Measurements from ENCODE around the gene RCSD1.
A peak's percentile ranks its signal among the peaks of the same experiment; 100 is the strongest.

Gene RCSD1

GRCh38 chr1:167631386-167631935 lies 1.4 kb downstream of the RCSD1 start:
- Histone ChIP-seq H3K4me3 (ENCODE audit: low read length) (peak overlapping the region; percentile 85), H3K9me2 (replicated peaks; ENCODE audit: control insufficient read depth, low read length) (no peaks in the 10 kb centered on the region), H3K4me2 (ENCODE audit: low read length) (peak overlapping the region; percentile 91), H3K27me3 (ENCODE audit: control insufficient read depth, low read length) (no peaks in the 10 kb centered on the region), H3K4me1 (ENCODE audit: control insufficient read depth, low read length) (peaks cover 90% of the 10 kb centered on the region), H3K36me3 (ENCODE audit: control insufficient read depth, low read length) (peaks cover 68% of the 10 kb centered on the region), H3K79me2 (ENCODE audit: control insufficient read depth, low read length) (peaks cover 75% of the 10 kb centered on the region), H3F3A (ENCODE audit: control insufficient read depth, insufficient read depth) (peaks cover 23% of the 10 kb centered on the region), H4K20me1 (ENCODE audit: control insufficient read depth, insufficient read depth, low read depth, low read length) (peaks cover 29% of the 10 kb centered on the region), H3K9me3 (ENCODE audit: control insufficient read depth, insufficient read depth, low read length) (no peaks in the 10 kb centered on the region), H3K27ac (ENCODE audit: low read depth, low read length) (peak overlapping the region; percentile 98)
- TF ChIP-seq EZH2phosphoT487 (IDR thresholded peaks at IDR 0.05; ENCODE audit: borderline replicate concordance, low read length) (no peak), CTCF (IDR thresholded peaks at IDR 0.05; ENCODE audit: low read depth, low read length, poor library complexity, severe bottlenecking) (no peak)

GRCh38 chr1:167631936-167632614 lies 2.0 kb downstream of the RCSD1 start:
- Histone ChIP-seq H3K36me3 (ENCODE audit: control insufficient read depth, low read length) (peaks cover 74% of the 10 kb centered on the region), H3K9me2 (replicated peaks; ENCODE audit: control insufficient read depth, low read length) (no peaks in the 10 kb centered on the region), H4K20me1 (ENCODE audit: control insufficient read depth, insufficient read depth, low read depth, low read length) (peaks cover 35% of the 10 kb centered on the region), H3K4me3 (ENCODE audit: low read length) (peak overlapping the region; percentile 85), H3F3A (ENCODE audit: control insufficient read depth, insufficient read depth) (peaks cover 19% of the 10 kb centered on the region), H3K4me1 (ENCODE audit: control insufficient read depth, low read length) (peaks cover 90% of the 10 kb centered on the region), H3K27ac (ENCODE audit: low read depth, low read length) (peak overlapping the region; percentile 98), H3K9me3 (ENCODE audit: control insufficient read depth, insufficient read depth, low read length) (no peaks in the 10 kb centered on the region), H3K79me2 (ENCODE audit: control insufficient read depth, low read length) (peaks cover 81% of the 10 kb centered on the region), H3K27me3 (ENCODE audit: control insufficient read depth, low read length) (no peaks in the 10 kb centered on the region), H3K4me2 (ENCODE audit: low read length) (peak overlapping the region; percentile 91)
- TF ChIP-seq CTCF (IDR thresholded peaks at IDR 0.05; ENCODE audit: low read depth, low read length, poor library complexity, severe bottlenecking) = no peak
- no peak for TF ChIP-seq EZH2phosphoT487 (IDR thresholded peaks at IDR 0.05; ENCODE audit: borderline replicate concordance, low read length)

- peak overlapping the region; percentile 98; the same call in 1 of the 2 replicates for H3K27ac ChIP-seq (ENCODE audit: low read depth, low read length)
- peaks cover 10% of the 10 kb centered on the region for H3F3A ChIP-seq (ENCODE audit: control insufficient read depth, insufficient read depth)
- peaks cover 94% of the 10 kb centered on the region for H3K79me2 ChIP-seq (ENCODE audit: control insufficient read depth, low read length)
- H3K4me3 ChIP-seq (ENCODE audit: low read length) = peak overlapping the region; percentile 85
- no peaks in the 10 kb centered on the region for H3K27me3 ChIP-seq (ENCODE audit: control insufficient read depth, low read length)
- peak overlapping the region; percentile 91 for H3K4me2 ChIP-seq (ENCODE audit: low read length)
- TF ChIP-seq EZH2phosphoT487 (IDR thresholded peaks at IDR 0.05; ENCODE audit: borderline replicate concordance, low read length) (no peak), CTCF (IDR thresholded peaks at IDR 0.05; ENCODE audit: low read depth, low read length, poor library complexity, severe bottlenecking) (no peak)
- no peaks in the 10 kb centered on the region for H3K9me3 ChIP-seq (ENCODE audit: control insufficient read depth, insufficient read depth, low read length)
- peaks cover 47% of the 10 kb centered on the region for H4K20me1 ChIP-seq (ENCODE audit: control insufficient read depth, insufficient read depth, low read depth, low read length)
- peaks cover 90% of the 10 kb centered on the region for H3K4me1 ChIP-seq (ENCODE audit: control insufficient read depth, low read length)
- no peaks in the 10 kb centered on the region for H3K9me2 ChIP-seq (replicated peaks; ENCODE audit: control insufficient read depth, low read length)
- peaks cover 86% of the 10 kb centered on the region for H3K36me3 ChIP-seq (ENCODE audit: control insufficient read depth, low read length)
Measured at GRCh38 chr1:167633258-167633944, 3.4 kb downstream of the RCSD1 start.

Measured in DOHH2 (cell line).